ENCODE measurements around the gene CTBP2. TPM values are rescaled to one million over a fixed set of nuclear protein-coding genes. Genes with fewer than 3 reads are reported as not detected.
"Not testable (repeated sequence)": the region's sequence is repeated elsewhere in the genome, so short reads cannot be mapped to it uniquely, and the experiment has no call there.

The CTBP2 gene
- total RNA-seq, 1 donor from 2014 or later: 35.9 TPM

- DNase-seq (ENCODE audit: low spot score): no peak
- intact Hi-C loops (cut with DNase I): loop anchor here (2.0 kb wide), 1 partner anchor 63 kb away; no protein-coding TSS in a partner anchor
Observed at GRCh38 chr10:125061557-125062226, 98.7 kb downstream of the CTBP2 start.

GRCh38 chr10:125060826-125061556 lies 99.4 kb downstream of the CTBP2 start:
- peak; percentile 92 for DNase-seq (ENCODE audit: low spot score)
- intact Hi-C loops (cut with DNase I): loop anchor here (2.0 kb wide), 1 partner anchor 62 kb away; no protein-coding TSS in a partner anchor

- intact Hi-C loops (cut with DNase I): loop anchor here (2.0 kb wide), 1 partner anchor 62 kb away; no protein-coding TSS in a partner anchor
- no peak for DNase-seq (ENCODE audit: low spot score)
Observed at GRCh38 chr10:125060482-125060825, 99.9 kb downstream of the CTBP2 start.

- no peak for DNase-seq (ENCODE audit: low spot score)
- intact Hi-C loops (cut with DNase I): loop anchor here (2.0 kb wide), 1 partner anchor 61 kb away; no protein-coding TSS in a partner anchor
Observed at GRCh38 chr10:125060026-125060425, 100.3 kb downstream of the CTBP2 start.

- DNase-seq (ENCODE audit: low spot score); intact Hi-C loops (cut with DNase I): not testable (repeated sequence)
Observed at GRCh38 chr10:125059348-125059747, 101.0 kb downstream of the CTBP2 start.

- DNase-seq (ENCODE audit: low spot score): no peak
- intact Hi-C loops (cut with DNase I): loop anchor here (2.0 kb wide), 1 partner anchor 99 kb away; no protein-coding TSS in a partner anchor
Observed at GRCh38 chr10:125057158-125058001, 103.0 kb downstream of the CTBP2 start.

DNA sequence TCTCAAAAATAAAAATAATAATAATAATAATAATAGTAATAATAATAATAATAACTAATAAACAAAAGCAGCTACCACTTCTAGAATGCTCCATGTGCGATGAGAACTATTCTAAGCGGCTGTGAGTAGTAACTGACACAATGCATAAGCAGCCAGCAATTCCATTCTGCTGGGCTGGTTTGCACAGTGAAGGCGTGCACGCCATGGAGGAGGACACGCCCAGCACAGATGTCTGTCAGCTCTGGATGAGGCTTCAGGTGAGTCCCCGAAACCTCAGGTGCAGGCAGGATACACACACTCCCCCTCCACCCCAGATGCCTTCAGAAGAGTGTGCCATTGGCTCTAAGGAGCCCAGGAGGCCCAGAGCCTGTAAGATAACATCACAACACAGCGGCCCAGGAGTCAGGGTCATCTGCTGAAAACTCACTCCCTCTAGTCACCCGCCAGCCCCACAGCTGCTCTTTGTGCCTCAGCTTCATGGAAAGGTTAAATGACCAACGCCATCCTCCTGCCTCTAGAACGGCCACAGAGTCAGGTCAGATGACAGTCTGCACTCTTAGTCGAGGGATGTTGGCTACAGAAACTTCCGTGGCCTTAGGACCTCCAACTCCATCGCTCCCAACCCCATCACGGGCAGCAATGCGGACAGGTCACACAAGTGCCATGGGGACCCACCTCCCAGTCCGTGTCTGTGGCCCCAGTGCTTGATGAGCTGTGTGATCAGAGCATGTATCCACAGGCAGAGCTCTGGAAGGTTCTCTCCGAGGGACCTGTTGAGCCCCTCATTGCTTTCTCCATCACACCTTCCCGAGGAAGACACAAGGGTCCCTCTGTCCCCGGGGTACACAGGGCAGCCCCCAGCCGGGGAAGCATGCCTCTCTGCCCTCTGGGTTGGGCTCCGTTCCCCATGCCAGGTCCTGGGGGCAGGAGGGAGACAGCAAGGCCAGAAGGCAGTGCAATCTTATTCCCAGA lies 103.9 kb downstream of the CTBP2 start:
- intact Hi-C loops (cut with DNase I): loop anchor here (2.0 kb wide), 1 partner anchor 100 kb away; no protein-coding TSS in a partner anchor
- no peak for DNase-seq (ENCODE audit: low spot score)

DNA sequence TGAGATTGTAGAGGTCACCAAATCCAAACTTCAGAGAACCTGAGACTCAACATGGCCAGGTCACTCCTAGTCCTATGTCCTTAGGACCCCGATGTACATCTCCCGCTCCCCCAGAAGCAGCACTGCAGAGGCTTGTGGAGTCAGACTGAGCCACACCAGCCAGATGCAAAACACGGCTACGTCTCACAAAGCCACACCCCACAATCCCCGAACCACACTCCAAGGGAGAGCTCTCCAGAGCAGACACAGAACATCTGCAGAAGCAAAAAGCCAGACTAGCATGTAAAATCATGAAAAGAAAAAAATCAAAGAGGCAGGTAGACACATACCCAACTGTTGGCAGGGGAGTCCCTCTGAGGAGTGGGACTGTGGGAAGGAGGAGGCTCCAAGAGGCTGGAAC lies 104.9 kb downstream of the CTBP2 start:
- intact Hi-C loops (cut with DNase I): no loop called here
- DNase-seq (ENCODE audit: low spot score): no peak

- intact Hi-C loops (cut with DNase I): no loop called here
- no peak for DNase-seq (ENCODE audit: low spot score)
Observed at GRCh38 chr10:125054669-125055268, 105.6 kb downstream of the CTBP2 start.

GRCh38 chr10:125054216-125054615 lies 106.1 kb downstream of the CTBP2 start:
- intact Hi-C loops (cut with DNase I): no loop called here
- no peak for DNase-seq (ENCODE audit: low spot score)

DNA sequence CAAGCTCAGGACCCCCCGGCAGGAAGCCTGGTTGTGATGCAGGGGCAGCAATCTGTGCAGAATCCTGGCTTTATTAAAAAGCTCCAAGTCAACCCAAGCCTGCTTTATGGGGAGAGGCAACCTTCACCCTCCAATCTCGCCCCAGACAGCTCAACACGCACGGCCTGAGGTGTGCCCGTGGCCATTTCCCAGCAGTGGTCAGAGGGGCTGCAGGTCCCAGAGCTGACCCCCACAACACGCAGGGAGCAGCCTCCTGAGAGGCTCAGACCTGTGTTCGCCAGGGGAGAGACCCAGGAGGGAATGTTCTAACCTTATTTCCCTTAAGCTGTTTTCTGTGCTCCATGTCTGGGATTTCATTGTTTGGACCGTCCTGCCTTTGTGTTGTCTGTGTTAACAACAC lies 108.2 kb downstream of the CTBP2 start:
- no peak for DNase-seq (ENCODE audit: low spot score)
- intact Hi-C loops (cut with DNase I): no loop called here

DNA sequence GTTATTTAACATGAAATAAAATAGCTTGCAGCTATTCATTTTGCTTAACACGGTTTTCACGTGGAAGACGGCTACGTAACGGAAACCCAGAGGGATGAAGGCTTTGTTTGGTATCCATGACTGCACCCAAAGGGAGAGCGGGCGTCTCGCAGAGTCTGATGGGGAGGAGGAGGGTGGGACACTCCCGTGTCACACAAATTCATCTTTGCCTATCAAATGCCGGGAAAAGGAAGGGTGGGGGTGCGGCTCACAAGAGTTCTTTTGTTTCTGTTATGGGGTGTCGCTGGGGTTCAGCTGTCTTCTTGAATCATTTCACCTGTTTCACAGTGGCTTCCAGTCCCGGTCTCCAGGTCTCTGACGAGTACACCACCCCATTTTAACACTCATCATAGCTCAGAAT lies 110.0 kb downstream of the CTBP2 start:
- no peak for DNase-seq (ENCODE audit: low spot score)

DNA sequence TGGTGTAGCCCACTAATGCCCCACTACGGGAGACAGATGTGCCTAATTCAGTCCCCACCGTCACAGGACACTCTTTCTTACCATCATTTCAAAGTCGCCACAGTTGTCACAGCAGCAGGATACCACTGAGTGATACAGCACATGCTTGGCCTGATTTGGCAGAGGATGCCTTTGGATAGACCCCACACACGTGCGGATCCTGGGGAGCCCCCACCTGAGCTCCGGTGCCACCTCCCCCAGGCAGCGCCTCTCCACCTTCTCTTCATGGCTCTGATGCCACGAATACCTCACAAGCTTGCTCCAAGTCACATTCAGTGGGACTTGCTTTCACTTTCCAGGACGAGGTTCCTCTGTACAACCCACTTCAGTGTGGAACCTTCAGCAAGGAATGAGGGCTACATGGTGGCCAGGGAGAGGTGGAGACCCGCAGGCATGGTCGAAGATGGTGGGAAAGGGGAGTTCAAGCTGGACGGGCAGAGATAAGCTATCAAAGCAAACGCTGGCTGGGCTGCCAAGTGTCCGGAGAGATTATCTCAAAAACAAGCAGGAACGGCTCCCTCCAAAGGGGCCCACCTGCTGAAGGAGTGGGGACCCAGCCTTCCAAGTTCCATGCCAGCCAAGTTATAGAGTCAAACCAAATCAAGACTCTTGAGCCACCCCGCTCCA lies 111.0 kb downstream of the CTBP2 start:
- intact Hi-C loops (cut with DNase I): loop anchor here (5.0 to 10.0 kb wide), 3 partner anchors 37 to 285 kb away; no protein-coding TSS in a partner anchor
- no peak for DNase-seq (ENCODE audit: low spot score)

More for the DNA sequence above, 110.0 kb downstream of the CTBP2 start:
- intact Hi-C loops (cut with DNase I): no loop called here

- intact Hi-C loops (cut with DNase I): loop anchor here (5.0 to 10.0 kb wide), 3 partner anchors 36 to 287 kb away; no protein-coding TSS in a partner anchor
- peak; percentile 93 for DNase-seq (ENCODE audit: low spot score)
Observed at GRCh38 chr10:125048094-125048864, 112.1 kb downstream of the CTBP2 start.

GRCh38 chr10:125043841-125044658 lies 116.3 kb downstream of the CTBP2 start:
- intact Hi-C loops (cut with DNase I): loop anchor here (10.0 kb wide), 1 partner anchor 291 kb away; no protein-coding TSS in a partner anchor
- no peak for DNase-seq (ENCODE audit: low spot score)
